HepG2 (cell line): ENCODE results near the gene PDK2. TPM values are rescaled to one million over a fixed set of nuclear protein-coding genes. Genes with fewer than 3 reads are reported as not detected.
A peak's percentile ranks its signal among the peaks of the same experiment; 100 is the strongest.

ENCODE experiments used
- E2F1 ChIP-seq: sonication (generic); formaldehyde crosslinking; IDR thresholded peaks from 2 replicates; pipeline ENCODE4 v1.5.0; 2020; ENCODE audit warnings: missing genetic modification reagents
- FUBP1 ChIP-seq: sonication (generic); formaldehyde crosslinking; IDR thresholded peaks from 2 replicates; pipeline ENCODE4 v1.5.1; 2020; ENCODE audit warnings: missing genetic modification reagents, mild to moderate bottlenecking, borderline replicate concordance
- HNF4A ChIP-seq: sonication (generic); formaldehyde crosslinking; IDR thresholded peaks from 2 replicates; pipeline ENCODE4 v1.4.0; 2020; ENCODE audit warnings: missing genetic modification reagents
- HNRNPUL1 ChIP-seq: fragments of 200-400 bp; formaldehyde crosslinking; IDR thresholded peaks from 2 replicates; pipeline ENCODE4 v1.6.1; 2017; ENCODE audit warnings: low read depth, mild to moderate bottlenecking, low read length, moderate library complexity
- MAF1 ChIP-seq: sonication (generic); formaldehyde crosslinking; IDR thresholded peaks from 2 replicates; pipeline ENCODE4 v1.5.0; 2020; ENCODE audit warnings: missing genetic modification reagents, borderline replicate concordance
- PCBP2 ChIP-seq: fragments of 200-400 bp; formaldehyde crosslinking; optimal IDR thresholded peaks from 2 replicates; pipeline ENCODE3; 2018; ENCODE audit warnings: low read length, low read depth; ENCODE audit not compliant: poor library complexity, severe bottlenecking
- SUZ12 ChIP-seq: fragments of 150-350 bp; IDR thresholded peaks from 2 replicates; pipeline ENCODE4 v1.6.1; 2014; ENCODE audit warnings: low read depth, low read length
- ZBTB10 ChIP-seq: sonication (generic); formaldehyde crosslinking; IDR thresholded peaks from 2 replicates; pipeline ENCODE4 v1.4.0; 2020; ENCODE audit warnings: missing genetic modification reagents, borderline replicate concordance
- ZFX ChIP-seq: sonication (generic); formaldehyde crosslinking; IDR thresholded peaks from 2 replicates; pipeline ENCODE4 v1.4.0; 2020; ENCODE audit warnings: mild to moderate bottlenecking, low read depth, missing genetic modification reagents, moderate library complexity
- ZMYM3 ChIP-seq: sonication (generic); formaldehyde crosslinking; IDR thresholded peaks from 2 replicates; pipeline ENCODE4 v1.5.1; 2020; ENCODE audit warnings: mild to moderate bottlenecking, missing genetic modification reagents
- ZNF234 ChIP-seq: sonication (generic); formaldehyde crosslinking; conservative IDR thresholded peaks from 2 replicates; pipeline ENCODE4 v1.5.1; 2020; ENCODE audit warnings: mild to moderate bottlenecking, missing genetic modification reagents
- ZNF431 ChIP-seq: sonication (generic); formaldehyde crosslinking; IDR thresholded peaks from 2 replicates; pipeline ENCODE4 v1.9.0; 2022; ENCODE audit warnings: missing genetic modification reagents, low read depth, mild to moderate bottlenecking, borderline replicate concordance
- ZNF703 ChIP-seq: sonication (generic); formaldehyde crosslinking; IDR thresholded peaks from 2 replicates; pipeline ENCODE4 v1.5.1; 2020; ENCODE audit warnings: missing genetic modification reagents, mild to moderate bottlenecking, moderate library complexity, borderline replicate concordance
- polyA plus RNA-seq, 8 experiments: library from polyadenylated mRNA; depleted of rRNA in 3 of 8; stranded (reverse) in 7 of 8; unstranded in 1 of 8; fragments of >200 nt; fragmentation: Illumina TruSeq in 4 of 8; extraction: Trizol in 4 of 8; gene quantifications; 2 replicates each; pipeline versions ENCODE4 v1.2.1 to v1.2.3, GENCODE V29; 2011 to 2016; ENCODE audit warnings: low read depth in 4 of 8, missing spikeins in 1 of 8, mixed read lengths in 1 of 8; ENCODE audit not compliant: insufficient read depth in 1 of 8
- total RNA-seq, 5 experiments: library from RNA; depleted of rRNA; stranded (reverse); fragments of >200 nt; fragmentation: Illumina TruSeq; extraction: Trizol; gene quantifications; 2 replicates each; pipeline ENCODE4 v1.2.3, GENCODE V29; 2016; ENCODE audit warnings: low read depth in 1 of 5
- TF ChIP-seq, protein P1 (sequence below): fragments of 450-650 bp; IDR thresholded peaks from 2 replicates; pipeline ENCODE4 v1.6.1; 2017; ENCODE audit warnings: mild to moderate bottlenecking
- TF ChIP-seq, protein P2 (sequence below): IDR thresholded peaks from 2 replicates; pipeline ENCODE4 v1.6.1; 2012; ENCODE audit warnings: low read depth, low read length, improper control_type of control experiment
- TF ChIP-seq, protein P3 (sequence below): sonication (generic); IDR thresholded peaks from 2 replicates; pipeline ENCODE4 v1.6.1; 2016; ENCODE audit warnings: low read depth, borderline replicate concordance

PDK2 gene
- total and polyA plus RNA-seq, 2 of the 13 experiments (the other 11 are each of a cell fraction or from before 2014, with no cell fraction given), result 18.5 to 59.7 TPM

DNA sequence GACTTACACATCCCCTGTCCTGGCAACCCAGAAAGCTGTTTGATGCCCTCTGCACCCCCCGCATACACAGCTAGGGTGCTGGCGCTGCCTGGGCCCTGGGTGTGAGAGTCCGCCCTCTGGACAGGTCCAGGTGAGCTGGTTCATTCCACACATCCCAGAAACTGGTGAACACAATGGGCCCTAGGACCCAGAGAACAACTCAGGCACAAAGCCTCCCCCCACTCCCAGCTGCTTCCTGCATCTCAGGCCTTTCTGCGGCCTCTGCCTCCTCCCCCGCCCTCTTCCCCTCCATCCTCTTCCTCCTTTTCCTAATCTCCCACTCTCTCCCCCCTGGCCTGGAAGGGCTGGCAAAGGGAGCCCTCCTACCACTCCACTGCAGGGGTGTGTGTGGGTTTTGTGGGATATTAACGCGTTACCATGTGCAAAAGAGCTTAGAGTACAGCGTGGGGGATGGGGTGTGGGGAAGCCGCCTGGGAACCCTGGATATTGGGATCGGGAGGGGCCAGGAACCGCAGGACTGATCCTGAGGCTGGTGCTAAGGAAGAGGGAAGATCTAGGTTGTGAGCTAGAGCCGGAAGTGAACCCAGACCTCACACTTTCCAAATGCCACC, 56.9 kb downstream of the PDK2 start (continued):
- TF ChIP-seq E2F1 (CRISPR knock-in tag) (no peak), PCBP2 (peak; percentile 75), ZNF431 (no peak), ZNF703 (CRISPR knock-in tag) (no peak; the same call in 1 of the 2 replicates), MAF1 (CRISPR knock-in tag) (no peak), ZMYM3 (CRISPR knock-in tag) (peak; percentile 99), SUZ12 (0 out of 2 replicates have a peak, but pooled peaks have one; percentile 2), HNRNPUL1 (no peak), ZBTB10 (CRISPR knock-in tag) (no peak), FUBP1 (CRISPR knock-in tag) (no peak), HNF4A (CRISPR knock-in tag) (peak; percentile 35; the same call in 1 of the 2 replicates), ZFX (CRISPR knock-in tag) (peak; percentile 94), ZNF234 (0 out of 2 replicates have a peak, but pooled peaks have one; percentile 58)
- TF ChIP-seq, protein P1, sequence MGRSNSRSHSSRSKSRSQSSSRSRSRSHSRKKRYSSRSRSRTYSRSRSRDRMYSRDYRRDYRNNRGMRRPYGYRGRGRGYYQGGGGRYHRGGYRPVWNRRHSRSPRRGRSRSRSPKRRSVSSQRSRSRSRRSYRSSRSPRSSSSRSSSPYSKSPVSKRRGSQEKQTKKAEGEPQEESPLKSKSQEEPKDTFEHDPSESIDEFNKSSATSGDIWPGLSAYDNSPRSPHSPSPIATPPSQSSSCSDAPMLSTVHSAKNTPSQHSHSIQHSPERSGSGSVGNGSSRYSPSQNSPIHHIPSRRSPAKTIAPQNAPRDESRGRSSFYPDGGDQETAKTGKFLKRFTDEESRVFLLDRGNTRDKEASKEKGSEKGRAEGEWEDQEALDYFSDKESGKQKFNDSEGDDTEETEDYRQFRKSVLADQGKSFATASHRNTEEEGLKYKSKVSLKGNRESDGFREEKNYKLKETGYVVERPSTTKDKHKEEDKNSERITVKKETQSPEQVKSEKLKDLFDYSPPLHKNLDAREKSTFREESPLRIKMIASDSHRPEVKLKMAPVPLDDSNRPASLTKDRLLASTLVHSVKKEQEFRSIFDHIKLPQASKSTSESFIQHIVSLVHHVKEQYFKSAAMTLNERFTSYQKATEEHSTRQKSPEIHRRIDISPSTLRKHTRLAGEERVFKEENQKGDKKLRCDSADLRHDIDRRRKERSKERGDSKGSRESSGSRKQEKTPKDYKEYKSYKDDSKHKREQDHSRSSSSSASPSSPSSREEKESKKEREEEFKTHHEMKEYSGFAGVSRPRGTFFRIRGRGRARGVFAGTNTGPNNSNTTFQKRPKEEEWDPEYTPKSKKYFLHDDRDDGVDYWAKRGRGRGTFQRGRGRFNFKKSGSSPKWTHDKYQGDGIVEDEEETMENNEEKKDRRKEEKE, result no peak
- TF ChIP-seq, protein P2, sequence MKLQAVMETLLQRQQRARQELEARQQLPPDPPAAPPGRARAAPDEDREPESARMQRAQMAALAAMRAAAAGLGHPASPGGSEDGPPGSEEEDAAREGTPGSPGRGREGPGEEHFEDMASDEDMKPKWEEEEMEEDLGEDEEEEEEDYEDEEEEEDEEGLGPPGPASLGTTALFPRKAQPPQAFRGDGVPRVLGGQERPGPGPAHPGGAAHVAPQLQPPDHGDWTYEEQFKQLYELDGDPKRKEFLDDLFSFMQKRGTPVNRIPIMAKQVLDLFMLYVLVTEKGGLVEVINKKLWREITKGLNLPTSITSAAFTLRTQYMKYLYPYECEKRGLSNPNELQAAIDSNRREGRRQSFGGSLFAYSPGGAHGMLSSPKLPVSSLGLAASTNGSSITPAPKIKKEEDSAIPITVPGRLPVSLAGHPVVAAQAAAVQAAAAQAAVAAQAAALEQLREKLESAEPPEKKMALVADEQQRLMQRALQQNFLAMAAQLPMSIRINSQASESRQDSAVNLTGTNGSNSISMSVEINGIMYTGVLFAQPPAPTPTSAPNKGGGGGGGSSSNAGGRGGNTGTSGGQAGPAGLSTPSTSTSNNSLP, result no peak
- TF ChIP-seq, protein P3, sequence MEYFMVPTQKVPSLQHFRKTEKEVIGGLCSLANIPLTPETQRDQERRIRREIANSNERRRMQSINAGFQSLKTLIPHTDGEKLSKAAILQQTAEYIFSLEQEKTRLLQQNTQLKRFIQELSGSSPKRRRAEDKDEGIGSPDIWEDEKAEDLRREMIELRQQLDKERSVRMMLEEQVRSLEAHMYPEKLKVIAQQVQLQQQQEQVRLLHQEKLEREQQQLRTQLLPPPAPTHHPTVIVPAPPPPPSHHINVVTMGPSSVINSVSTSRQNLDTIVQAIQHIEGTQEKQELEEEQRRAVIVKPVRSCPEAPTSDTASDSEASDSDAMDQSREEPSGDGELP, result peak; percentile 98
